ENCODE results near the gene ATXN7L2. TPM values are rescaled to one million over a fixed set of nuclear protein-coding genes. Genes with fewer than 3 reads are reported as not detected.

The ATXN7L2 gene
- polyA plus RNA-seq, 2 of the 4 experiments (the other 2 are of a cell fraction), result 0.97 to 2.2 TPM

DNA sequence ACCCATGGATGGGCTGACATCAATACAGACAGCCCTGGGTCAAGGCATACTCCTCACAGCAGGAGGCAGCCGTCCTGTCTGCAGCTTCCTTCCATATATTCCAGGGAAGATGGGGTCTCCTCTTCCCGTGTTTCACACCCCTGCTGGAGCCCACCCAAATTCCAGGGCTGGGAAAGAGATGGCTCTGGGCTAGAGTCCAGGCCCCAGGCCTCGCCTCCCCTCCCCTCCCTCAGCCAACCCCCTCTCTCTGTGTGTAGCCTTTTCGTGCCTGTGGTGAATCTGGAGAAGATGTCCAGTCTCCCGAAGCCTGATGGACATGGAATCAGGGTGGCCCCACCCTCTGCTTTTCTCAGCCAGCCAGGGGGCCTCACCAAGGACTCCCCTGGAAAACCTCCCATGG is 3.6 kb downstream of the ATXN7L2 start (continued):
- TF ChIP-seq, protein P1, sequence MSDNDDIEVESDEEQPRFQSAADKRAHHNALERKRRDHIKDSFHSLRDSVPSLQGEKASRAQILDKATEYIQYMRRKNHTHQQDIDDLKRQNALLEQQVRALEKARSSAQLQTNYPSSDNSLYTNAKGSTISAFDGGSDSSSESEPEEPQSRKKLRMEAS (IDR thresholded peaks at IDR 0.05), result no peak
- TF ChIP-seq, protein P2, sequence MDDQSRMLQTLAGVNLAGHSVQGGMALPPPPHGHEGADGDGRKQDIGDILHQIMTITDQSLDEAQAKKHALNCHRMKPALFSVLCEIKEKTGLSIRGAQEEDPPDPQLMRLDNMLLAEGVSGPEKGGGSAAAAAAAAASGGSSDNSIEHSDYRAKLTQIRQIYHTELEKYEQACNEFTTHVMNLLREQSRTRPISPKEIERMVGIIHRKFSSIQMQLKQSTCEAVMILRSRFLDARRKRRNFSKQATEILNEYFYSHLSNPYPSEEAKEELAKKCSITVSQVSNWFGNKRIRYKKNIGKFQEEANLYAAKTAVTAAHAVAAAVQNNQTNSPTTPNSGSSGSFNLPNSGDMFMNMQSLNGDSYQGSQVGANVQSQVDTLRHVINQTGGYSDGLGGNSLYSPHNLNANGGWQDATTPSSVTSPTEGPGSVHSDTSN (IDR thresholded peaks at IDR 0.05), result no peak
- TF ChIP-seq, protein P3, sequence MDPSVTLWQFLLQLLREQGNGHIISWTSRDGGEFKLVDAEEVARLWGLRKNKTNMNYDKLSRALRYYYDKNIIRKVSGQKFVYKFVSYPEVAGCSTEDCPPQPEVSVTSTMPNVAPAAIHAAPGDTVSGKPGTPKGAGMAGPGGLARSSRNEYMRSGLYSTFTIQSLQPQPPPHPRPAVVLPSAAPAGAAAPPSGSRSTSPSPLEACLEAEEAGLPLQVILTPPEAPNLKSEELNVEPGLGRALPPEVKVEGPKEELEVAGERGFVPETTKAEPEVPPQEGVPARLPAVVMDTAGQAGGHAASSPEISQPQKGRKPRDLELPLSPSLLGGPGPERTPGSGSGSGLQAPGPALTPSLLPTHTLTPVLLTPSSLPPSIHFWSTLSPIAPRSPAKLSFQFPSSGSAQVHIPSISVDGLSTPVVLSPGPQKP (IDR thresholded peaks at IDR 0.05; ENCODE audit: low read depth, low read length), result no peak
- TF ChIP-seq, protein P4, sequence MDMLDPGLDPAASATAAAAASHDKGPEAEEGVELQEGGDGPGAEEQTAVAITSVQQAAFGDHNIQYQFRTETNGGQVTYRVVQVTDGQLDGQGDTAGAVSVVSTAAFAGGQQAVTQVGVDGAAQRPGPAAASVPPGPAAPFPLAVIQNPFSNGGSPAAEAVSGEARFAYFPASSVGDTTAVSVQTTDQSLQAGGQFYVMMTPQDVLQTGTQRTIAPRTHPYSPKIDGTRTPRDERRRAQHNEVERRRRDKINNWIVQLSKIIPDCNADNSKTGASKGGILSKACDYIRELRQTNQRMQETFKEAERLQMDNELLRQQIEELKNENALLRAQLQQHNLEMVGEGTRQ (IDR thresholded peaks at IDR 0.05), result no peak

DNA sequence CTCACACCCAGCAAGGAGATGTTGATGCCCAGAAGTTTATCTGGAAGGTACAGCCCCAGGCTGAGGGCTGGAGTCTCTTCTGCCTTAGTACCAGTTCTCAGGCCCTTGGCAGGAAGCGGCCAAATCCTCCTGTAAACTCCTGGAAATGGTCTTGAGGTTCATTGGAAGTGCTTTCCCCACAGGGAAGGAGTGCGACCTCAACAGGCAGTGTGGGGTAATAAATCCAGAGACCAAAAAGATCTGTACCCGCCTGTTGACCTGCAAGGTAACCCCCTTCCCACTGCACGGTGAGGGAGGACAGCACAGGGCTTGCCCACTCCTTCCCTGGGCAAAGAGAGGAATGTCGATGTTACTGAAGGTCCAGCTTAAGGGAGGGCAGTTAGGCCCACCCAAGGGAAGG is 4.5 kb downstream of the ATXN7L2 start:
- DNase-seq (ENCODE audit: low read depth in 1 of 2, low spot score in 1 of 2) (peak in 1 of 2 experiments; percentile 28), ATAC-seq (no peak)
- CTCF ChIA-PET, result interaction anchor here (1.0 to 23.6 kb wide), 5 partner anchors 10 to 496 kb away, joined by 3 to 749 read pairs (median 10); partner anchors contain the start of genes AHCYL1 and GPR61

DNA sequence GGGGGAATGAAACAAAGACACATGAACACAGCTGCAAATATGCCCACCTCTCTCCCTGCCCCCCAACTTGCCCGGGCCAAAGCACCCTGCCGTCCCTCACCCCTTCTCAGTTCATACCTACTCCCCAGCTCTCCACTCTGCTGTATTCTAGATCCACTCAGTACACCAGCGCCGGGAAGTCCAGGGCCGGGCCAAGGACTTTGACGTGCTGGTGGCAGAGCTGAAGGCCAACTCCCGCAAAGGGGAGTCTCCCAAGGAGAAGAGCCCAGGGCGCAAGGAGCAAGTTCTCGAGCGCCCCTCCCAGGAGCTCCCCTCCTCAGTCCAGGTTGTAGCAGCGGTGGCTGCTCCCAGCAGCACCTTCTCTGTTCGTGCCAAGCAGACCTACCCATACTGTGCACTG is 5.0 kb downstream of the ATXN7L2 start:
- 83% methylated on average over 8 of the region's 12 CpGs for WGBS (ENCODE audit: missing lambda C conversion rate)
- no peak for DNase-seq (ENCODE audit: low read depth in 1 of 2, low spot score in 1 of 2)
- no peaks in the 10 kb centered on the region for H3K9me3 ChIP-seq
- TF ChIP-seq FOXS1 (CRISPR knock-in tag; IDR thresholded peaks at IDR 0.05), result no peak
- no peak for TF ChIP-seq HOXB5 (CRISPR knock-in tag; IDR thresholded peaks at IDR 0.05)
- TF ChIP-seq RFX5 (IDR thresholded peaks at IDR 0.05), result no peak
- TF ChIP-seq EHMT2 (IDR thresholded peaks at IDR 0.05; ENCODE audit: low read depth), result no peak
- TF ChIP-seq, protein P5, sequence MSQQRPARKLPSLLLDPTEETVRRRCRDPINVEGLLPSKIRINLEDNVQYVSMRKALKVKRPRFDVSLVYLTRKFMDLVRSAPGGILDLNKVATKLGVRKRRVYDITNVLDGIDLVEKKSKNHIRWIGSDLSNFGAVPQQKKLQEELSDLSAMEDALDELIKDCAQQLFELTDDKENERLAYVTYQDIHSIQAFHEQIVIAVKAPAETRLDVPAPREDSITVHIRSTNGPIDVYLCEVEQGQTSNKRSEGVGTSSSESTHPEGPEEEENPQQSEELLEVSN (IDR thresholded peaks at IDR 0.05; ENCODE audit: borderline replicate concordance, low read depth), result no peak
- TF ChIP-seq, protein P6, sequence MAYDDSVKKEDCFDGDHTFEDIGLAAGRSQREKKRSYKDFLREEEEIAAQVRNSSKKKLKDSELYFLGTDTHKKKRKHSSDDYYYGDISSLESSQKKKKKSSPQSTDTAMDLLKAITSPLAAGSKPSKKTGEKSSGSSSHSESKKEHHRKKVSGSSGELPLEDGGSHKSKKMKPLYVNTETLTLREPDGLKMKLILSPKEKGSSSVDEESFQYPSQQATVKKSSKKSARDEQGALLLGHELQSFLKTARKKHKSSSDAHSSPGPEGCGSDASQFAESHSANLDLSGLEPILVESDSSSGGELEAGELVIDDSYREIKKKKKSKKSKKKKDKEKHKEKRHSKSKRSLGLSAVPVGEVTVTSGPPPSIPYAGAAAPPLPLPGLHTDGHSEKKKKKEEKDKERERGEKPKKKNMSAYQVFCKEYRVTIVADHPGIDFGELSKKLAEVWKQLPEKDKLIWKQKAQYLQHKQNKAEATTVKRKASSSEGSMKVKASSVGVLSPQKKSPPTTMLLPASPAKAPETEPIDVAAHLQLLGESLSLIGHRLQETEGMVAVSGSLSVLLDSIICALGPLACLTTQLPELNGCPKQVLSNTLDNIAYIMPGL (CRISPR knock-in tag; IDR thresholded peaks at IDR 0.05; ENCODE audit: borderline replicate concordance), result no peak
- no peak for TF ChIP-seq PHF8 (IDR thresholded peaks at IDR 0.05; ENCODE audit: borderline replicate concordance, low read depth)
- TF ChIP-seq, protein P2 (IDR thresholded peaks at IDR 0.05), result no peak
- no peak for TF ChIP-seq RCOR1 (IDR thresholded peaks at IDR 0.05; ENCODE audit: low read depth, low read length)
- no peak overlapping the region for H3K4me3 ChIP-seq
- POLR2A ChIA-PET, result no interaction called here
- no peak overlapping the region for H3K4me2 ChIP-seq
- CTCF ChIA-PET, result interaction anchor here (1.0 to 23.6 kb wide), 5 partner anchors 10 to 496 kb away, joined by 3 to 749 read pairs (median 10); partner anchors contain the start of genes AHCYL1 and GPR61
- no peak for ATAC-seq
- no peak overlapping the region for H3K27ac ChIP-seq
- no peak for FAIRE-seq
- H3K4me1 ChIP-seq, result peaks cover 6% of the 10 kb centered on the region; the same call in 2 of the 3 replicates

More for the DNA sequence above, 4.5 kb downstream of the ATXN7L2 start:
- Histone ChIP-seq H3K9me3 (no peaks in the 10 kb centered on the region), H3K27ac (no peak overlapping the region), H3K4me1 (peaks cover 6% of the 10 kb centered on the region; the same call in 2 of the 3 replicates), H3K4me3 (no peak overlapping the region), H3K4me2 (no peak overlapping the region)
- TF ChIP-seq, protein P2 (IDR thresholded peaks at IDR 0.05), result no peak
- TF ChIP-seq, protein P7, sequence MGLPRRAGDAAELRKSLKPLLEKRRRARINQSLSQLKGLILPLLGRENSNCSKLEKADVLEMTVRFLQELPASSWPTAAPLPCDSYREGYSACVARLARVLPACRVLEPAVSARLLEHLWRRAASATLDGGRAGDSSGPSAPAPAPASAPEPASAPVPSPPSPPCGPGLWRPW (IDR thresholded peaks at IDR 0.05), result no peak
- no peak for TF ChIP-seq PHF8 (IDR thresholded peaks at IDR 0.05; ENCODE audit: borderline replicate concordance, low read depth)
- TF ChIP-seq CEBPB (IDR thresholded peaks at IDR 0.05), result no peak
- no peak for TF ChIP-seq CBX2 (IDR thresholded peaks at IDR 0.05; ENCODE audit: borderline replicate concordance, low read depth)
- TF ChIP-seq HOXB13 (CRISPR knock-in tag; IDR thresholded peaks at IDR 0.05; ENCODE audit: low read depth), result no peak
- WGBS (ENCODE audit: missing lambda C conversion rate), result 52% methylated on average over 5 of the region's 5 CpGs
- FAIRE-seq, result no peak
- POLR2A ChIA-PET, result no interaction called here

Data from A549 (cell line).